Measurements from ENCODE around the gene SH3PXD2A. TPM values are rescaled to one million over a fixed set of nuclear protein-coding genes. Genes with fewer than 3 reads are reported as not detected.

SH3PXD2A gene
- total and polyA plus RNA-seq, 9 of the 15 experiments (the other 6 are each of a cell fraction or from before 2014, with no cell fraction given), result 0.41 to 9.3 (median 2.5) TPM

DNA sequence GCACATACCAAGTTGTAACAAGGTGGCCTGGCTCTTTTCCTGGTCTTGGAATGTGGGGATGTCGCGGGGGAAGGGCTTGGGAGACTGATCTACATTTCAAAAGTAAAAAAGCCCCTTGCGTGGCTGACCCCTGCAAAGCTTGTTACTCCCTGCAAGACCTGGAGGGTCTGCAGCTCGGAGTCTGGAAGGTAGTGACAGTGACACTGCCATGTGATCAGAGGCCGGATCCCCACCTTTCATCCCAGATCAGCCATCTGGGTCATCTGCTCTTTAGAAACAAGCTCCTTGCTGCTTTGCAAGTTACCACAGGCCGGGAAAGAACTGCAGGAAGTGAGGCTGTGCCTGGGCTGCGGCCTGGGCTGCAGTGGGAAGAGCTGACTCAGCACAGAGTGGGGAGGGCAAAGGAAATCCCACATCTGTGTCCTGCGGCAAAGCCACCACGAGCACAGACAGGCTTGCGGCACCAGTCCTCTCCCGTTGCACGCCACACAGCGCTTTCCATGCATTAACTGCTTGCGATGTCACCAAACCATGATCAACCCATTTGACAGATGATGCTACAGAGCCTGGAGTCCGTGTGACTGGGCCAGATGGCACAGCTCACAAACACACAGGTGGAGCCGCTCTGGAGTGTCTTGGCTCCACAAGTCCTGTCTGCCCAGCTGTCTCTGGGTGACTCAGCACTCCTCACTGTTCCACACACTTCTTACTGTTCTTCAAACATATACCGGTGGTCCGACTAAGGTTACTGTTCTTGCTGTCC lies 97.7 kb downstream of the SH3PXD2A start (continued):
- TF ChIP-seq, protein P1, sequence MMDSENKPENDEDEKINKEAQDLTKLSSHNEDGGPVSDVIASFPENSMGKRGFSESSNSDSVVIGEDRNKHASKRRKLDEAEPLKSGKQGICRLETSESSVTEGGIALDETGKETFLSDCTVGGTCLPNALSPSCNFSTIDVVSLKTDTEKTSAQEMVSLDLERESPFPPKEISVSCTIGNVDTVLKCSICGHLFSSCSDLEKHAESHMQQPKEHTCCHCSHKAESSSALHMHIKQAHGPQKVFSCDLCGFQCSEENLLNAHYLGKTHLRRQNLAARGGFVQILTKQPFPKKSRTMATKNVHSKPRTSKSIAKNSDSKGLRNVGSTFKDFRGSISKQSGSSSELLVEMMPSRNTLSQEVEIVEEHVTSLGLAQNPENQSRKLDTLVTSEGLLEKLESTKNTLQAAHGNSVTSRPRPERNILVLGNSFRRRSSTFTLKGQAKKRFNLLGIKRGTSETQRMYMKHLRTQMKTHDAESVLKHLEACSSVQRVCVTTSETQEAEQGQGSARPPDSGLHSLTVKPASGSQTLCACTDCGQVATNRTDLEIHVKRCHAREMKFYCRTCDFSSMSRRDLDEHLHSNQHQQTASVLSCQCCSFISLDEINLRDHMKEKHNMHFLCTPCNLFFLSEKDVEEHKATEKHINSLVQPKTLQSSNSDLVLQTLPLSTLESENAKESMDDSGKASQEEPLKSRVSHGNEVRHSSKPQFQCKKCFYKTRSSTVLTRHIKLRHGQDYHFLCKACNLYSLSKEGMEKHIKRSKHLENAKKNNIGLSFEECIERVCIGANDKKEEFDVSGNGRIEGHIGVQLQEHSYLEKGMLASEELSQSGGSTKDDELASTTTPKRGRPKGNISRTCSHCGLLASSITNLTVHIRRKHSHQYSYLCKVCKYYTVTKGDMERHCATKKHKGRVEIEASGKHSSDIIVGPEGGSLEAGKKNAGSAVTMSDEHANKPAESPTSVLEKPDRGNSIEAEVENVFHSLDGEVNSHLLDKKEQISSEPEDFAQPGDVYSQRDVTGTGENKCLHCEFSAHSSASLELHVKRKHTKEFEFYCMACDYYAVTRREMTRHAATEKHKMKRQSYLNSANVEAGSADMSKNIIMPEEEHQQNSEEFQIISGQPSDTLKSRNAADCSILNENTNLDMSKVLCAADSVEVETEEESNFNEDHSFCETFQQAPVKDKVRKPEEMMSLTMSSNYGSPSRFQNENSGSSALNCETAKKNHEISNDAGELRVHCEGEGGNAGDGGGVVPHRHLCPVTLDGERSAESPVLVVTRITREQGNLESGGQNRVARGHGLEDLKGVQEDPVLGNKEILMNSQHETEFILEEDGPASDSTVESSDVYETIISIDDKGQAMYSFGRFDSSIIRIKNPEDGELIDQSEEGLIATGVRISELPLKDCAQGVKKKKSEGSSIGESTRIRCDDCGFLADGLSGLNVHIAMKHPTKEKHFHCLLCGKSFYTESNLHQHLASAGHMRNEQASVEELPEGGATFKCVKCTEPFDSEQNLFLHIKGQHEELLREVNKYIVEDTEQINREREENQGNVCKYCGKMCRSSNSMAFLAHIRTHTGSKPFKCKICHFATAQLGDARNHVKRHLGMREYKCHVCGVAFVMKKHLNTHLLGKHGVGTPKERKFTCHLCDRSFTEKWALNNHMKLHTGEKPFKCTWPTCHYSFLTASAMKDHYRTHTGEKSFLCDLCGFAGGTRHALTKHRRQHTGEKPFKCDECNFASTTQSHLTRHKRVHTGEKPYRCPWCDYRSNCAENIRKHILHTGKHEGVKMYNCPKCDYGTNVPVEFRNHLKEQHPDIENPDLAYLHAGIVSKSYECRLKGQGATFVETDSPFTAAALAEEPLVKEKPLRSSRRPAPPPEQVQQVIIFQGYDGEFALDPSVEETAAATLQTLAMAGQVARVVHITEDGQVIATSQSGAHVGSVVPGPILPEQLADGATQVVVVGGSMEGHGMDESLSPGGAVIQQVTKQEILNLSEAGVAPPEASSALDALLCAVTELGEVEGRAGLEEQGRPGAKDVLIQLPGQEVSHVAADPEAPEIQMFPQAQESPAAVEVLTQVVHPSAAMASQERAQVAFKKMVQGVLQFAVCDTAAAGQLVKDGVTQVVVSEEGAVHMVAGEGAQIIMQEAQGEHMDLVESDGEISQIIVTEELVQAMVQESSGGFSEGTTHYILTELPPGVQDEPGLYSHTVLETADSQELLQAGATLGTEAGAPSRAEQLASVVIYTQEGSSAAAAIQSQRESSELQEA (IDR thresholded peaks at IDR 0.05; ENCODE audit: low read depth), result no peak
- TF ChIP-seq BCL6 (CRISPR knock-in tag; IDR thresholded peaks at IDR 0.05) (no peak), HDAC1 (IDR thresholded peaks at IDR 0.05) (no peak), TRIM24 (IDR thresholded peaks at IDR 0.05) (no peak), CBX5 (IDR thresholded peaks at IDR 0.05; ENCODE audit: borderline replicate concordance, low read depth) (no peak), MAFG (tag; conservative IDR thresholded peaks at IDR 0.05) (peak; percentile 85), MAFF (IDR thresholded peaks at IDR 0.05; ENCODE audit: low read length) (peak; percentile 47; the same call in 1 of the 2 replicates), ZNF165 (CRISPR knock-in tag; IDR thresholded peaks at IDR 0.05; ENCODE audit: borderline replicate concordance) (no peak), BACH1 (tag; IDR thresholded peaks at IDR 0.05) (peak; percentile 70), JUND (IDR thresholded peaks at IDR 0.05; ENCODE audit: borderline replicate concordance, low read depth, low read length) (no peak), JUND (tag; IDR thresholded peaks at IDR 0.05; ENCODE audit: borderline replicate concordance, low read depth, low read length) (0 out of 3 replicates have a peak, but pooled peaks have one; percentile 9), ZNF316 (IDR thresholded peaks at IDR 0.05) (peak; percentile 93), RBBP5 (IDR thresholded peaks at IDR 0.05; ENCODE audit: borderline replicate concordance, insufficient read depth, low read length, poor library complexity, severe bottlenecking) (no peak), ZBTB17 (CRISPR knock-in tag; IDR thresholded peaks at IDR 0.05) (peak; percentile 87), ZBTB1 (CRISPR knock-in tag; IDR thresholded peaks at IDR 0.05; ENCODE audit: borderline replicate concordance, low read depth) (peak; percentile 65; the same call in 1 of the 2 replicates), C11orf30 (IDR thresholded peaks at IDR 0.05; ENCODE audit: low read depth) (peak; percentile 94), ZNF586 (CRISPR knock-in tag; conservative IDR thresholded peaks at IDR 0.05) (no peak), NFE2 (IDR thresholded peaks at IDR 0.05; ENCODE audit: low read depth) (peak; percentile 46; the same call in 1 of the 2 replicates), BDP1 (IDR thresholded peaks at IDR 0.05; ENCODE audit: insufficient read depth, insufficient read length) (no peak), PHTF2 (CRISPR knock-in tag; IDR thresholded peaks at IDR 0.05) (no peak)
- TF ChIP-seq, protein P2, sequence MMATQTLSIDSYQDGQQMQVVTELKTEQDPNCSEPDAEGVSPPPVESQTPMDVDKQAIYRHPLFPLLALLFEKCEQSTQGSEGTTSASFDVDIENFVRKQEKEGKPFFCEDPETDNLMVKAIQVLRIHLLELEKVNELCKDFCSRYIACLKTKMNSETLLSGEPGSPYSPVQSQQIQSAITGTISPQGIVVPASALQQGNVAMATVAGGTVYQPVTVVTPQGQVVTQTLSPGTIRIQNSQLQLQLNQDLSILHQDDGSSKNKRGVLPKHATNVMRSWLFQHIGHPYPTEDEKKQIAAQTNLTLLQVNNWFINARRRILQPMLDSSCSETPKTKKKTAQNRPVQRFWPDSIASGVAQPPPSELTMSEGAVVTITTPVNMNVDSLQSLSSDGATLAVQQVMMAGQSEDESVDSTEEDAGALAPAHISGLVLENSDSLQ (IDR thresholded peaks at IDR 0.05), result no peak

Measured in K562 (cell line).